HEK293 (cell line): ENCODE results near the gene NRSN2.

Experiments used
- GLI2 ChIP-seq: fragments of 450-650 bp; formaldehyde crosslinking; IDR thresholded peaks from 2 replicates; pipeline ENCODE4; 2017; ENCODE audit warnings: missing biosample characterization, missing genetic modification characterization, low read depth, borderline replicate concordance
- GLI4 ChIP-seq: fragments of 450-650 bp; formaldehyde crosslinking; IDR thresholded peaks from 2 replicates; pipeline ENCODE4 v1.5.1; 2016; ENCODE audit warnings: missing biosample characterization, missing genetic modification characterization
- GLIS1 ChIP-seq: fragments of 450-650 bp; formaldehyde crosslinking; IDR thresholded peaks from 2 replicates; pipeline ENCODE4 v1.5.1; 2016; ENCODE audit warnings: missing biosample characterization, missing genetic modification characterization
- GLIS2 ChIP-seq: fragments of 450-650 bp; formaldehyde crosslinking; IDR thresholded peaks from 2 replicates; pipeline ENCODE4 v1.5.1; 2016; ENCODE audit warnings: missing biosample characterization, missing genetic modification characterization
- IKZF3 ChIP-seq: fragments of 450-650 bp; IDR thresholded peaks from 2 replicates; pipeline ENCODE4 v1.5.0; 2018; ENCODE audit warnings: missing biosample characterization, mild to moderate bottlenecking, missing genetic modification characterization, moderate library complexity
- MZF1 ChIP-seq: fragments of 450-650 bp; formaldehyde crosslinking; IDR thresholded peaks from 2 replicates; pipeline ENCODE4 v1.5.1; 2017; ENCODE audit warnings: missing biosample characterization, missing genetic modification characterization, borderline replicate concordance
- OVOL3 ChIP-seq: fragments of 450-650 bp; formaldehyde crosslinking; IDR thresholded peaks from 2 replicates; pipeline ENCODE4 v1.5.1; 2016; ENCODE audit warnings: missing biosample characterization, missing genetic modification characterization
- SETDB1 ChIP-seq: IDR thresholded peaks from one replicate; pipeline ENCODE4 v1.6.1; 2017; ENCODE audit warnings: mild to moderate bottlenecking, low read length, moderate library complexity, mixed read lengths; ENCODE audit not compliant: insufficient read length
- SP7 ChIP-seq: fragments of 450-650 bp; formaldehyde crosslinking; IDR thresholded peaks from 2 replicates; pipeline ENCODE4 v1.5.1; 2016; ENCODE audit warnings: missing biosample characterization, missing genetic modification characterization
- TRIM28 ChIP-seq: IDR thresholded peaks from 2 replicates; pipeline ENCODE4 v1.6.1; 2011; ENCODE audit warnings: low read length, control low read depth, borderline replicate concordance
- YY1 ChIP-seq: fragments of 450-650 bp; formaldehyde crosslinking; IDR thresholded peaks from 2 replicates; pipeline ENCODE4 v1.5.1; 2018; ENCODE audit warnings: missing biosample characterization, missing genetic modification characterization
- ZBTB17 ChIP-seq: fragments of 450-650 bp; formaldehyde crosslinking; IDR thresholded peaks from 2 replicates; pipeline ENCODE4 v1.5.1; 2016; ENCODE audit warnings: missing biosample characterization, missing genetic modification characterization
- ZBTB7A ChIP-seq: fragments of 450-650 bp; formaldehyde crosslinking; IDR thresholded peaks from 2 replicates; pipeline ENCODE4 v1.5.1; 2016; ENCODE audit warnings: low read depth, missing biosample characterization, missing genetic modification characterization
- ZFP69B ChIP-seq: fragments of 450-650 bp; formaldehyde crosslinking; IDR thresholded peaks from 2 replicates; pipeline ENCODE4 v1.5.1; 2016; ENCODE audit warnings: missing biosample characterization, missing genetic modification characterization
- ZNF112 ChIP-seq: fragments of 450-650 bp; formaldehyde crosslinking; IDR thresholded peaks from 2 replicates; pipeline ENCODE4 v1.5.0; 2017; ENCODE audit warnings: missing biosample characterization, missing genetic modification characterization
- ZNF155 ChIP-seq: fragments of 450-650 bp; formaldehyde crosslinking; IDR thresholded peaks from 2 replicates; pipeline ENCODE4 v1.5.1; 2016; ENCODE audit warnings: missing biosample characterization, missing genetic modification characterization
- ZNF184 ChIP-seq: fragments of 450-650 bp; IDR thresholded peaks from 2 replicates; pipeline ENCODE4 v1.5.1; 2018; ENCODE audit warnings: missing biosample characterization, mild to moderate bottlenecking, missing genetic modification characterization
- ZNF239 ChIP-seq: fragments of 450-650 bp; formaldehyde crosslinking; IDR thresholded peaks from 2 replicates; pipeline ENCODE4 v1.5.1; 2016; ENCODE audit warnings: missing biosample characterization, missing genetic modification characterization
- ZNF311 ChIP-seq: fragments of 450-650 bp; formaldehyde crosslinking; IDR thresholded peaks from 2 replicates; pipeline ENCODE4 v1.5.1; 2017; ENCODE audit warnings: missing biosample characterization, missing genetic modification characterization, borderline replicate concordance
- ZNF324 ChIP-seq: fragments of 450-650 bp; formaldehyde crosslinking; IDR thresholded peaks from 2 replicates; pipeline ENCODE4 v1.5.1; 2016; ENCODE audit warnings: missing biosample characterization, missing genetic modification characterization
- ZNF335 ChIP-seq: fragments of 450-650 bp; formaldehyde crosslinking; conservative IDR thresholded peaks from 2 replicates; pipeline ENCODE4 v1.5.1; 2016; ENCODE audit warnings: missing biosample characterization, missing genetic modification characterization
- ZNF391 ChIP-seq: fragments of 450-650 bp; formaldehyde crosslinking; IDR thresholded peaks from 2 replicates; pipeline ENCODE4 v1.5.1; 2016; ENCODE audit warnings: low read depth, missing biosample characterization, missing genetic modification characterization, borderline replicate concordance
- ZNF426 ChIP-seq: fragments of 450-650 bp; formaldehyde crosslinking; IDR thresholded peaks from 2 replicates; pipeline ENCODE4 v1.5.1; 2017; ENCODE audit warnings: missing biosample characterization, missing genetic modification characterization, mild to moderate bottlenecking, inconsistent platforms, moderate library complexity
- ZNF513 ChIP-seq: fragments of 450-650 bp; IDR thresholded peaks from 2 replicates; pipeline ENCODE4 v1.5.1; 2018; ENCODE audit warnings: missing biosample characterization, missing genetic modification characterization
- ZNF623 ChIP-seq: fragments of 450-650 bp; formaldehyde crosslinking; IDR thresholded peaks from 2 replicates; pipeline ENCODE4 v1.5.1; 2016; ENCODE audit warnings: missing biosample characterization, missing genetic modification characterization
- ZNF626 ChIP-seq: fragments of 450-650 bp; sonication (Bioruptor Pico); formaldehyde crosslinking; IDR thresholded peaks from 2 replicates; pipeline ENCODE4 v1.5.1; 2018; ENCODE audit warnings: missing biosample characterization, missing genetic modification characterization, inconsistent platforms
- ZNF629 ChIP-seq: fragments of 450-650 bp; formaldehyde crosslinking; IDR thresholded peaks from 2 replicates; pipeline ENCODE4 v1.5.1; 2017; ENCODE audit warnings: missing biosample characterization, missing genetic modification characterization
- ZNF785 ChIP-seq: fragments of 450-650 bp; formaldehyde crosslinking; IDR thresholded peaks from 2 replicates; pipeline ENCODE4 v1.5.1; 2016; ENCODE audit warnings: missing biosample characterization, missing genetic modification characterization
- ZNF843 ChIP-seq: fragments of 450-650 bp; formaldehyde crosslinking; IDR thresholded peaks from 2 replicates; pipeline ENCODE4 v1.5.1; 2016; ENCODE audit warnings: missing biosample characterization, missing genetic modification characterization
- TF ChIP-seq, protein P1 (sequence below): fragments of 450-650 bp; formaldehyde crosslinking; IDR thresholded peaks from 2 replicates; pipeline ENCODE4 v1.5.1; 2016; ENCODE audit warnings: missing biosample characterization, missing genetic modification characterization
- TF ChIP-seq, protein P2 (sequence below): fragments of 450-650 bp; formaldehyde crosslinking; IDR thresholded peaks from 2 replicates; pipeline ENCODE4 v1.5.1; 2016; ENCODE audit warnings: missing biosample characterization, missing genetic modification characterization
- TF ChIP-seq, protein P3 (sequence below): fragments of 450-650 bp; formaldehyde crosslinking; IDR thresholded peaks from 2 replicates; pipeline ENCODE4; 2016; ENCODE audit warnings: missing biosample characterization, missing genetic modification characterization
- TF ChIP-seq, protein P4 (sequence below): fragments of 450-650 bp; formaldehyde crosslinking; IDR thresholded peaks from 2 replicates; pipeline ENCODE4 v1.5.1; 2016; ENCODE audit warnings: missing biosample characterization, missing genetic modification characterization

NRSN2 gene

DNA sequence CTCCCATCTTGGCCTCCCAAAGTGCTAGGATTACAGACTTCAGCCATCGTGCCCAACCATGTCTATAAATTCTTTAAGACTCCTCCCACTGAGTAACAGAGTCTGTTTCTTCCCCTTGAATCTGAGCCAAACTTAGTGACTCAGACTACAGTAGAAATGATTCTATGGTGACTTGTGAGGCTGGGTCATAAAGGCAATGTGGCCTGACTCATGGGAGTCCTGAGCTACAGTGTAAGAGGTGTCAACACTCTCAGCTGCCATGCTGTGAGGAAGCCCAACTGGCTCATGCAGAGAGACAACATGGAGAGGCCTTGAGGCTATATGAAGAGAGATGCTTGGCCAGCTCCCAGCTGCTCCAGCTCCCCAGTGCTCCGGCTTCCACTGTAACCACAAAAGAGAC lies 5.2 kb upstream of the NRSN2 start (continued):
- TF ChIP-seq, protein P1, sequence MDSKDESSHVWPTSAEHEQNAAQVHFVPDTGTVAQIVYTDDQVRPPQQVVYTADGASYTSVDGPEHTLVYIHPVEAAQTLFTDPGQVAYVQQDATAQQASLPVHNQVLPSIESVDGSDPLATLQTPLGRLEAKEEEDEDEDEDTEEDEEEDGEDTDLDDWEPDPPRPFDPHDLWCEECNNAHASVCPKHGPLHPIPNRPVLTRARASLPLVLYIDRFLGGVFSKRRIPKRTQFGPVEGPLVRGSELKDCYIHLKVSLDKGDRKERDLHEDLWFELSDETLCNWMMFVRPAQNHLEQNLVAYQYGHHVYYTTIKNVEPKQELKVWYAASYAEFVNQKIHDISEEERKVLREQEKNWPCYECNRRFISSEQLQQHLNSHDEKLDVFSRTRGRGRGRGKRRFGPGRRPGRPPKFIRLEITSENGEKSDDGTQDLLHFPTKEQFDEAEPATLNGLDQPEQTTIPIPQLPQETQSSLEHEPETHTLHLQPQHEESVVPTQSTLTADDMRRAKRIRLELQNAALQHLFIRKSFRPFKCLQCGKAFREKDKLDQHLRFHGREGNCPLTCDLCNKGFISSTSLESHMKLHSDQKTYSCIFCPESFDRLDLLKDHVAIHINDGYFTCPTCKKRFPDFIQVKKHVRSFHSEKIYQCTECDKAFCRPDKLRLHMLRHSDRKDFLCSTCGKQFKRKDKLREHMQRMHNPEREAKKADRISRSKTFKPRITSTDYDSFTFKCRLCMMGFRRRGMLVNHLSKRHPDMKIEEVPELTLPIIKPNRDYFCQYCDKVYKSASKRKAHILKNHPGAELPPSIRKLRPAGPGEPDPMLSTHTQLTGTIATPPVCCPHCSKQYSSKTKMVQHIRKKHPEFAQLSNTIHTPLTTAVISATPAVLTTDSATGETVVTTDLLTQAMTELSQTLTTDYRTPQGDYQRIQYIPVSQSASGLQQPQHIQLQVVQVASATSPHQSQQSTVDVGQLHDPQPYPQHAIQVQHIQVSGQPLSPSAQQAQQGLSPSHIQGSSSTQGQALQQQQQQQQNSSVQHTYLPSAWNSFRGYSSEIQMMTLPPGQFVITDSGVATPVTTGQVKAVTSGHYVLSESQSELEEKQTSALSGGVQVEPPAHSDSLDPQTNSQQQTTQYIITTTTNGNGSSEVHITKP (tag by site-specific recombination) = 0 out of 2 replicates have a peak, but pooled peaks have one; percentile 10
- no peak for TF ChIP-seq ZNF239
- TF ChIP-seq ZNF629 (tag by site-specific recombination) = peak; percentile 77
- TF ChIP-seq ZNF623 (tag by site-specific recombination) = no peak
- TF ChIP-seq GLI4 (tag by site-specific recombination) = no peak
- peak; percentile 92 for TF ChIP-seq ZNF184 (tag by site-specific recombination)
- TF ChIP-seq TRIM28 = peak; percentile 57; the same call in 1 of the 2 replicates
- no peak for TF ChIP-seq ZNF311 (tag by site-specific recombination)
- TF ChIP-seq YY1 = 0 out of 2 replicates have a peak, but pooled peaks have one; percentile 47
- TF ChIP-seq ZNF843 (tag by site-specific recombination) = no peak
- TF ChIP-seq OVOL3 = no peak
- TF ChIP-seq, protein P2, sequence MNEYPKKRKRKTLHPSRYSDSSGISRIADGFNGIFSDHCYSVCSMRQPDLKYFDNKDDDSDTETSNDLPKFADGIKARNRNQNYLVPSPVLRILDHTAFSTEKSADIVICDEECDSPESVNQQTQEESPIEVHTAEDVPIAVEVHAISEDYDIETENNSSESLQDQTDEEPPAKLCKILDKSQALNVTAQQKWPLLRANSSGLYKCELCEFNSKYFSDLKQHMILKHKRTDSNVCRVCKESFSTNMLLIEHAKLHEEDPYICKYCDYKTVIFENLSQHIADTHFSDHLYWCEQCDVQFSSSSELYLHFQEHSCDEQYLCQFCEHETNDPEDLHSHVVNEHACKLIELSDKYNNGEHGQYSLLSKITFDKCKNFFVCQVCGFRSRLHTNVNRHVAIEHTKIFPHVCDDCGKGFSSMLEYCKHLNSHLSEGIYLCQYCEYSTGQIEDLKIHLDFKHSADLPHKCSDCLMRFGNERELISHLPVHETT (tag by site-specific recombination) = peak; percentile 73; the same call in 1 of the 2 replicates
- no peak for TF ChIP-seq ZNF513 (tag by site-specific recombination)
- peak; percentile 66; the same call in 1 of the 2 replicates for TF ChIP-seq ZNF155
- TF ChIP-seq ZNF391 (tag by site-specific recombination) = no peak
- no peak for TF ChIP-seq ZNF785 (tag by site-specific recombination)
- no peak for TF ChIP-seq GLIS2 (tag by site-specific recombination)
- no peak for TF ChIP-seq GLIS1 (tag by site-specific recombination)
- 0 out of 2 replicates have a peak, but pooled peaks have one; percentile 17 for TF ChIP-seq ZBTB17 (tag by site-specific recombination)
- TF ChIP-seq, protein P3, sequence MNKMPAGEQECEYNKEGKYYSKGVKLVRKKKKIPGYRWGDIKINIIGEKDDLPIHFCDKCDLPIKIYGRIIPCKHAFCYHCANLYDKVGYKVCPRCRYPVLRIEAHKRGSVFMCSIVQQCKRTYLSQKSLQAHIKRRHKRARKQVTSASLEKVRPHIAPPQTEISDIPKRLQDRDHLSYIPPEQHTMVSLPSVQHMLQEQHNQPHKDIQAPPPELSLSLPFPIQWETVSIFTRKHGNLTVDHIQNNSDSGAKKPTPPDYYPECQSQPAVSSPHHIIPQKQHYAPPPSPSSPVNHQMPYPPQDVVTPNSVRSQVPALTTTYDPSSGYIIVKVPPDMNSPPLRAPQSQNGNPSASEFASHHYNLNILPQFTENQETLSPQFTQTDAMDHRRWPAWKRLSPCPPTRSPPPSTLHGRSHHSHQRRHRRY = no peak
- no peak for TF ChIP-seq ZNF112 (tag by site-specific recombination)
- TF ChIP-seq IKZF3 = no peak
- TF ChIP-seq ZNF324 (tag by site-specific recombination) = 0 out of 2 replicates have a peak, but pooled peaks have one; percentile 67
- peak; percentile 98 for TF ChIP-seq SETDB1
- TF ChIP-seq ZBTB7A (tag by site-specific recombination) = no peak
- no peak for TF ChIP-seq ZNF335 (tag by site-specific recombination)
- TF ChIP-seq, protein P4, sequence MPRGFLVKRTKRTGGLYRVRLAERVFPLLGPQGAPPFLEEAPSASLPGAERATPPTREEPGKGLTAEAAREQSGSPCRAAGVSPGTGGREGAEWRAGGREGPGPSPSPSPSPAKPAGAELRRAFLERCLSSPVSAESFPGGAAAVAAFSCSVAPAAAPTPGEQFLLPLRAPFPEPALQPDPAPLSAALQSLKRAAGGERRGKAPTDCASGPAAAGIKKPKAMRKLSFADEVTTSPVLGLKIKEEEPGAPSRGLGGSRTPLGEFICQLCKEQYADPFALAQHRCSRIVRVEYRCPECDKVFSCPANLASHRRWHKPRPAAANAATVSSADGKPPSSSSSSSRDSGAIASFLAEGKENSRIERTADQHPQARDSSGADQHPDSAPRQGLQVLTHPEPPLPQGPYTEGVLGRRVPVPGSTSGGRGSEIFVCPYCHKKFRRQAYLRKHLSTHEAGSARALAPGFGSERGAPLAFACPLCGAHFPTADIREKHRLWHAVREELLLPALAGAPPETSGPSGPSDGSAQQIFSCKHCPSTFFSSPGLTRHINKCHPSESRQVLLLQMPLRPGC (tag by site-specific recombination) = peak; percentile 66; the same call in 1 of the 2 replicates
- no peak for TF ChIP-seq ZNF426
- peak; percentile 84 for TF ChIP-seq SP7 (tag by site-specific recombination)
- TF ChIP-seq MZF1 (tag by site-specific recombination) = no peak
- TF ChIP-seq GLI2 = no peak
- no peak for TF ChIP-seq ZNF626
- TF ChIP-seq ZFP69B (tag by site-specific recombination) = 0 out of 2 replicates have a peak, but pooled peaks have one; percentile 15
